ENCODE measurements around the gene IQGAP2. TPM values are rescaled to one million over a fixed set of nuclear protein-coding genes. Genes with fewer than 3 reads are reported as not detected.

IQGAP2 gene
- total and polyA plus RNA-seq, 2 of the 8 experiments (the other 6 are each of a cell fraction or from before 2014, with no cell fraction given), result 19.7 to 66.0 TPM

- Histone ChIP-seq H2BK12ac (ENCODE audit: low read depth, low read length) (no peak overlapping the region), H3K4me3 (ENCODE audit: extremely low read depth in 1 of 4, insufficient read depth in 2 of 4, low read depth in 3 of 4, low read length in 4 of 4) (no peak overlapping the region), H3K23me2 (ENCODE audit: low read depth, low read length) (no peaks in the 10 kb centered on the region), H3K4ac (replicated peaks; ENCODE audit: insufficient read length, low read depth, low read length) (no peak overlapping the region), H4K5ac (ENCODE audit: insufficient read length, low read depth, low read length) (no peak overlapping the region), H2BK5ac (ENCODE audit: low read depth, low read length) (no peak overlapping the region), H3K23ac (ENCODE audit: insufficient read length) (no peak overlapping the region), H4K91ac (replicated peaks; ENCODE audit: insufficient read length, low read length) (no peak overlapping the region), H4K20me1 (replicated peaks in 1 of 2; ENCODE audit: control insufficient read depth in 1 of 2, insufficient read depth in 2 of 2, low read length in 2 of 2) (no peaks in the 10 kb centered on the region), H3K27ac (ENCODE audit: low read depth, low read length) (no peak overlapping the region), H3K14ac (ENCODE audit: insufficient read length) (no peak overlapping the region), H3K9me3 (ENCODE audit: insufficient read depth in 2 of 2, low read depth in 1 of 2, low read length in 1 of 2) (no peaks in the 10 kb centered on the region), H3K4me2 (ENCODE audit: insufficient read depth in 1 of 2, low read depth in 2 of 2, low read length in 2 of 2) (no peak overlapping the region), H3K27me3 (replicated peaks in 1 of 4; ENCODE audit: control insufficient read depth in 3 of 4, extremely low read depth in 1 of 4, insufficient read depth in 3 of 4, low read length in 3 of 4) (no peaks in the 10 kb centered on the region), H4K8ac (ENCODE audit: extremely low read depth, insufficient read depth, low read length) (no peak overlapping the region), H2BK15ac (ENCODE audit: low read length) (no peak overlapping the region), H3K56ac (replicated peaks; ENCODE audit: insufficient read length, low read depth, low read length) (no peak overlapping the region), H2BK20ac (ENCODE audit: low read length) (no peak overlapping the region), H2AFZ (ENCODE audit: low read length) (no peak overlapping the region), H3K79me2 (ENCODE audit: control insufficient read depth in 1 of 2, insufficient read depth in 2 of 2, low read length in 2 of 2) (no peaks in the 10 kb centered on the region), H3K36me3 (ENCODE audit: control insufficient read depth in 2 of 4, insufficient read depth in 4 of 4, low read length in 3 of 4) (no peaks in the 10 kb centered on the region), H2AK5ac (ENCODE audit: low read depth, low read length) (no peak overlapping the region), H3K18ac (ENCODE audit: extremely low read depth, low read length) (no peak overlapping the region), H2BK120ac (replicated peaks; ENCODE audit: low read depth, low read length) (no peak overlapping the region), H3K9ac (replicated peaks in 1 of 4; ENCODE audit: extremely low read depth in 1 of 4, low read depth in 3 of 4, low read length in 3 of 4) (no peak overlapping the region), H3K79me1 (ENCODE audit: low read depth, low read length) (no peaks in the 10 kb centered on the region), H3K4me1 (replicated peaks in 1 of 4; ENCODE audit: control insufficient read depth in 3 of 4, insufficient read depth in 4 of 4, low read length in 3 of 4) (peaks cover 0 to 7% (median 0%) of the 10 kb centered on the region in 4 experiments; a peak in 1 of 7 replicates)
- no peak for FAIRE-seq
- TF ChIP-seq YY1 (IDR thresholded peaks at IDR 0.05; ENCODE audit: low read depth, low read length), result no peak
- no peak for TF ChIP-seq EGR1 (IDR thresholded peaks at IDR 0.05; ENCODE audit: borderline replicate concordance, low read depth, low read length)
- no peak for TF ChIP-seq TBP (IDR thresholded peaks at IDR 0.05; ENCODE audit: low read depth, low read length)
- TF ChIP-seq CTBP2 (IDR thresholded peaks at IDR 0.05; ENCODE audit: borderline replicate concordance, insufficient read depth, insufficient read length, low read length), result no peak
- TF ChIP-seq RBBP5 (IDR thresholded peaks at IDR 0.05; ENCODE audit: borderline replicate concordance, low read depth, low read length), result no peak
- no peak for TF ChIP-seq NANOG (IDR thresholded peaks at IDR 0.05; ENCODE audit: insufficient read depth, low read depth, low read length, poor library complexity, severe bottlenecking)
- TF ChIP-seq SAP30 (IDR thresholded peaks at IDR 0.05; ENCODE audit: insufficient read depth, insufficient replicate concordance, low read length), result no peak
- ChIA-PET POLR2A (ENCODE audit: partially characterized antibody) (interaction anchor here (0.7 kb wide), 1 partner anchor 35 kb away, joined by 3 read pairs; no protein-coding TSS in a partner anchor), CTCF (ENCODE audit: partially characterized antibody) (interaction anchor here (1.2 kb wide), 1 partner anchor 15 kb away, joined by 4 read pairs; no protein-coding TSS in a partner anchor)
- WGBS, 2 experiments (ENCODE audit: extremely low coverage in 1 of 2, insufficient coverage in 1 of 2, insufficient read length in 1 of 2, insufficient replicate concordance in 2 of 2, low coverage in 1 of 2, low lambda C conversion rate in 2 of 2, missing lambda C conversion rate in 1 of 2), result 80% methylated on average over 17 of the region's 17 CpGs; no CpG with 5 or more reads in 1 of the 2 experiments
- DNase-seq (ENCODE audit: low read depth in 1 of 2, low spot score in 2 of 2), result no peak
These were observed 39.5 kb upstream of the IQGAP2 start for GRCh38 chr5:76363352-76364225.

All from H1 (cell line).